ENCODE data around the gene NGLY1. TPM values are rescaled to one million over a fixed set of nuclear protein-coding genes. Genes with fewer than 3 reads are reported as not detected.

The NGLY1 gene
- total RNA-seq, 5 donors from 2014 or later (not counting 1 experiment from before 2014, with no cell fraction given): 58.6 to 67.0 (median 61.4) TPM

DNA sequence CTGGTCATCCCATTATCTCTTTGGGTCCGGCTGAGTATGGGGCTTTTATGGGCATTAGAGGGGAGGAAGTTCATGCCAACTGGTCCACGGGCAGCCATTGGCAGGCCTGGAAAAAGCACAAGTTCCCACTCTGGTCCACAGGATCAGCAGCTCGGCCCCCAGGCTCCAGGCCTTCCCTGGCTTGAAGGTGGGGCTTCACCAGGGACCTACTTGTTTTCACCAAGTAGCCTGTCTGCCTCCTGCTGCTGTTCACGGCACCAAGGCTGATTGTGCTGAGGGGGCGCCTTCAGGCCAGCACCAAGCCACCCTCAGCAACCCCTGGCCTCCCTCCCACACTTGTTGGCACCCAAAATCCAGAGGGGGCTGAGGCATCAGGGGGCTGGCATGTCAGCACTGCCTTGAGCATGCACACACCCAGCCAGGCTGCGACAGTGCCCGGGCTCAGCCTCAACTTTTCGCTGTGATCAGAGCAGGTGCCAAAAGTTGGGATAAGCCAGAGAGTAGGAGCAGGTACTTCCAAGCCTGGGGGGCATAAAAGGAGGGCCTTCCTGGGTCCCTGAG, 109.4 kb downstream of the NGLY1 start:
- no peak overlapping the region for H3K4me3 Mint-ChIP-seq
- ATAC-seq (replicated peaks in 1 of 4) (no peak), DNase-seq (no peak)
- H3K27me3 ChIP-seq (replicated peaks in 1 of 2; ENCODE audit: control insufficient read depth in 2 of 2, extremely low read depth in 1 of 2, insufficient read depth in 2 of 2, low read length in 1 of 2): peaks cover 0 to 15% of the 10 kb centered on the region in 2 experiments
- ChIA-PET CTCF (no interaction called here), POLR2A (no interaction called here)
- no peaks in the 10 kb centered on the region for H3K36me3 ChIP-seq (ENCODE audit: control insufficient read depth in 2 of 2, extremely low read depth in 1 of 2, insufficient read depth in 1 of 2, low read length in 1 of 2)
- H3K36me3 Mint-ChIP-seq: no peaks in the 10 kb centered on the region
- H3K4me3 ChIP-seq (ENCODE audit: control insufficient read depth in 1 of 2, extremely low read depth in 1 of 2, low read length in 1 of 2): no peak overlapping the region
- no peak overlapping the region for H3K27ac ChIP-seq (ENCODE audit: low read length)
- no peaks in the 10 kb centered on the region for H3K9me3 ChIP-seq
- WGBS (ENCODE audit: insufficient coverage): 91% methylated on average over 6 of the region's 8 CpGs
- no peaks in the 10 kb centered on the region for H3K27me3 Mint-ChIP-seq
- no peaks in the 10 kb centered on the region for H3K4me1 ChIP-seq (ENCODE audit: control insufficient read depth in 1 of 2, extremely low read depth in 1 of 2, insufficient read depth in 2 of 2, low read length in 2 of 2)
- no peaks in the 10 kb centered on the region for H3K9me3 Mint-ChIP-seq
- H3K27ac Mint-ChIP-seq: no peak overlapping the region
- peaks cover 0 to 7% (median 2%) of the 10 kb centered on the region in 3 donors for H3K4me1 Mint-ChIP-seq

Other genes starting within 250 kb of the NGLY1 start
- 100 to 1,000 TPM; 121 to 138 (median 130) TPM for gene TOP2B, start 118.5 kb downstream of the NGLY1 start, total RNA-seq
- 10 to 100 TPM in 3 of 5 donors, 1 to 10 TPM in 2; 9.0 to 15.6 (median 13.5) TPM for gene OXSM, start 6.6 kb upstream of the NGLY1 start, total RNA-seq